HCT116 (cell line): ENCODE data around the gene ZNF620. TPM values are rescaled to one million over a fixed set of nuclear protein-coding genes. Genes with fewer than 3 reads are reported as not detected.

ENCODE experiments used
- ATAC-seq: fragments of 200-7000 bp; cut with Tn5 transposase; 2 replicates; pipeline ENCODE4 v1.9.1; 2020; ENCODE audit warnings: mild to moderate bottlenecking, moderate library complexity
- BruUV-seq: library from RNA; stranded (reverse); fragments of 400-500 nt; replicated peaks from 2 replicates; lab custom pipeline; 2021; lab: Mats Ljungman, UMichigan
- CTCF ChIA-PET: fragments of 300-600 bp; sonication (Branson Sonifier 250); formaldehyde crosslinking; loops from one replicate; lab custom pipeline; 2021; ENCODE audit warnings: antibody characterized with exemption; lab: Charles Lee
- POLR2A ChIA-PET: fragments of 300-600, 350-600 bp; sonication (Branson Sonifier 250); formaldehyde crosslinking; loops from one replicate; lab custom pipeline; 2021; ENCODE audit warnings: antibody characterized with exemption; lab: Charles Lee
- RAD21 ChIA-PET, 2 experiments: fragments of 300-600 bp; sonication (Branson Sonifier 250); formaldehyde crosslinking; loops; one replicate each; lab custom pipeline; 2023; ENCODE audit warnings: low total read pairs in 2 of 2; ENCODE audit not compliant: uncharacterized antibody in 2 of 2, unreplicated experiment in 2 of 2, low non-redundant PET in 1 of 2; lab: Charles Lee
- DNase-seq: peaks from one replicate; pipeline ENCODE4 v3.0.0-alpha.2; 2010; ENCODE audit warnings: low read depth, low spot score
- H2AFZ ChIP-seq: fragments of 200-600 bp; shearing (Covaris generic), sonication (generic); 2 replicates; pipeline ENCODE4 v1.6.1; 2017; ENCODE audit warnings: low read depth, mixed run types, mixed read lengths, antibody characterized with exemption, low read length; ENCODE audit not compliant: poor library complexity, severe bottlenecking
- H3K27ac ChIP-seq: 2 replicates; pipeline ENCODE4 v1.5.1; 2012; ENCODE audit warnings: low read depth, low read length
- H3K27me3 ChIP-seq: fragments of 200-600 bp; sonication (generic); 2 replicates; pipeline ENCODE4 v1.6.1; 2016; ENCODE audit warnings: mixed run types, low read length, mixed read lengths; ENCODE audit not compliant: insufficient read depth
- H3K36me3 ChIP-seq, 2 experiments: fragments of 200-500 bp in 1 of 2; fragments of 200-600 bp in 1 of 2; sonication (Bioruptor generic) in 1 of 2; sonication (generic) in 1 of 2; 2 replicates each; pipeline versions ENCODE4 v1.5.1 to v1.6.1; 2014 to 2016; ENCODE audit warnings: low read length in 2 of 2, inconsistent platforms in 1 of 2, mixed read lengths in 1 of 2, mixed run types in 1 of 2; ENCODE audit not compliant: insufficient read depth in 2 of 2, control insufficient read depth in 1 of 2
- H3K4me1 ChIP-seq, 2 experiments: fragments of 200-600 bp in 1 of 2; sonication (generic) in 1 of 2; 2 replicates each; pipeline versions ENCODE4 v1.5.1 to v1.6.1; 2012 to 2017; ENCODE audit warnings: low read length in 2 of 2, inconsistent platforms in 1 of 2, mild to moderate bottlenecking in 1 of 2, mixed read lengths in 1 of 2, mixed run types in 1 of 2, moderate library complexity in 1 of 2; ENCODE audit not compliant: insufficient read depth in 2 of 2, control insufficient read depth in 1 of 2
- H3K4me2 ChIP-seq: fragments of 200-600 bp; sonication (generic); 2 replicates; pipeline ENCODE4 v1.6.1; 2017; ENCODE audit warnings: mixed run types, low read length, mixed read lengths
- H3K4me3 ChIP-seq, 2 experiments: fragments of 200-600 bp in 1 of 2; sonication (generic) in 1 of 2; replicated peaks in 1 of 2; 2 replicates each; pipeline ENCODE4 v1.5.1; 2011 to 2016; ENCODE audit warnings: low read length in 2 of 2, control low read depth in 1 of 2, low read depth in 1 of 2, mild to moderate bottlenecking in 1 of 2, mixed read lengths in 1 of 2, mixed run types in 1 of 2
- H3K79me2 ChIP-seq: fragments of 200-600 bp; sonication (generic); 2 replicates; pipeline ENCODE4 v1.6.1; 2017; ENCODE audit warnings: mild to moderate bottlenecking, mixed run types, low read length, moderate library complexity, mixed read lengths; ENCODE audit not compliant: insufficient read depth
- H3K9ac ChIP-seq: fragments of 200-600 bp; sonication (generic); 2 replicates; pipeline ENCODE4 v1.6.1; 2016; ENCODE audit warnings: low read length, mixed read lengths
- H3K9me2 ChIP-seq: fragments of 200-600 bp; sonication (generic), shearing (Covaris generic); 2 replicates; pipeline ENCODE4 v1.6.1; 2017; ENCODE audit warnings: mixed run types, mild to moderate bottlenecking, moderate library complexity; ENCODE audit not compliant: insufficient read depth
- H3K9me3 ChIP-seq, 2 experiments: fragments of 200-500 bp in 1 of 2; fragments of 200-600 bp in 1 of 2; sonication (Bioruptor generic) in 1 of 2; sonication (generic) in 1 of 2; 2 replicates each; pipeline ENCODE4 v1.6.1; 2014 to 2017; ENCODE audit warnings: low read length in 2 of 2, mixed read lengths in 2 of 2, inconsistent platforms in 1 of 2, low read depth in 1 of 2, mild to moderate bottlenecking in 1 of 2, mixed run types in 1 of 2, moderate library complexity in 1 of 2; ENCODE audit not compliant: control insufficient read depth in 1 of 2, insufficient read depth in 1 of 2
- H4K20me1 ChIP-seq: fragments of 200-600 bp; sonication (generic), shearing (Covaris generic); 2 replicates; pipeline ENCODE4 v1.6.1; 2017; ENCODE audit warnings: mixed run types, mild to moderate bottlenecking, moderate library complexity; ENCODE audit not compliant: insufficient read depth
- CBX3 ChIP-seq: IDR thresholded peaks from 2 replicates; pipeline ENCODE4 v1.6.1; 2012; ENCODE audit warnings: low read depth
- CEBPB ChIP-seq: IDR thresholded peaks from 2 replicates; pipeline ENCODE4 v1.6.1; 2012; ENCODE audit warnings: low read depth
- EGR1 ChIP-seq: IDR thresholded peaks from 2 replicates; pipeline ENCODE4 v1.6.1; 2012; ENCODE audit warnings: low read depth
- EZH2phosphoT487 ChIP-seq: fragments of 200-600 bp; IDR thresholded peaks from 2 replicates; pipeline ENCODE4 v1.6.1; 2018; ENCODE audit warnings: antibody characterized with exemption, borderline replicate concordance
- FOSL1 ChIP-seq: IDR thresholded peaks from 2 replicates; pipeline ENCODE4 v1.6.1; 2012; ENCODE audit warnings: low read depth
- POLR2A ChIP-seq: IDR thresholded peaks from 2 replicates; pipeline ENCODE4 v1.7.0; 2011; ENCODE audit warnings: borderline replicate concordance; ENCODE audit not compliant: insufficient read depth, insufficient read length; ENCODE audit errors: extremely low read depth
- TCF7L2 ChIP-seq: IDR thresholded peaks from 2 replicates; pipeline ENCODE4 v1.7.0; 2011; ENCODE audit warnings: borderline replicate concordance, inconsistent platforms; ENCODE audit not compliant: insufficient read depth, insufficient read length; ENCODE audit errors: extremely low read depth
- ZFX ChIP-seq: fragments of 450-650 bp; IDR thresholded peaks from 2 replicates; pipeline ENCODE4 v1.6.1; 2017
- intact Hi-C: fragments of 100-400 bp; cut with micrococcal nuclease; formaldehyde crosslinking; loops from 2 replicates; pipeline ENCODE4 v1.10.0; 2022
- total RNA-seq: library from RNA; stranded (reverse); gene quantifications from one replicate; pipeline ENCODE4 v1.2.1, GENCODE V29; 2021; ENCODE audit not compliant: unreplicated experiment
- TF ChIP-seq, protein P1 (sequence below): IDR thresholded peaks from 2 replicates; pipeline ENCODE4 v1.6.1; 2011; ENCODE audit warnings: mild to moderate bottlenecking, low read length, moderate library complexity; ENCODE audit not compliant: insufficient replicate concordance; ENCODE audit errors: extremely low read depth
- TF ChIP-seq, protein P2 (sequence below): IDR thresholded peaks from 2 replicates; pipeline ENCODE4 v1.6.1; 2012

Gene ZNF620
- total RNA-seq, 1 experiment from 2014 or later, result 10.2 TPM

DNA sequence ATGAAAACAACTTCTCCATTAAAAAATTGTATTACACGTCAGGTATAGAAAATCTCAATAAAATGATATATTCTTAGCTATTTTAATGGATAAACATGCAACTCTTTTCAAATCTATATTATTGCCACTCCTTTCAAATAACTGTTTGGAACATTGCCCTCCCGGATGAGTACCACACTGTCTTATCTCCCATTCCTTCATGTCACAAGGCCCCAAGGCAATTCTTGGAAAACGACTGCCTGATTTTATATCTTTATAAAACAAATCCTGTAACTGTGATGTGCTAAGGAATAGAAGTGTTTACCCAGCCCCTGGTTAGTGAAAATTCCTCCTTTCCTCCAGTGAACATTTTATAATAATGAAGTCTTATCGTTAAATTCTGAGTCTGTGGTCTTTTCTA, 35.1 kb upstream of the ZNF620 start:
- Histone ChIP-seq H3K27ac (no peak overlapping the region), H4K20me1 (0 out of 2 replicates have a peak, but pooled peaks cover 10% of the 10 kb centered on the region), H3K36me3 (peaks cover 0 to 22% of the 10 kb centered on the region in 2 experiments; a peak in 3 of 4 replicates), H3K9ac (no peak overlapping the region), H3K79me2 (0 out of 2 replicates have a peak, but pooled peaks cover 2% of the 10 kb centered on the region), H3K9me2 (no peaks in the 10 kb centered on the region), H3K4me3 (no peak overlapping the region), H3K9me3 (no peaks in the 10 kb centered on the region), H3K4me1 (no peaks in the 10 kb centered on the region), H3K4me2 (no peak overlapping the region), H2AFZ (no peak overlapping the region), H3K27me3 (no peaks in the 10 kb centered on the region)
- BruUV-seq, result no TSS peak
- TF ChIP-seq, protein P1, sequence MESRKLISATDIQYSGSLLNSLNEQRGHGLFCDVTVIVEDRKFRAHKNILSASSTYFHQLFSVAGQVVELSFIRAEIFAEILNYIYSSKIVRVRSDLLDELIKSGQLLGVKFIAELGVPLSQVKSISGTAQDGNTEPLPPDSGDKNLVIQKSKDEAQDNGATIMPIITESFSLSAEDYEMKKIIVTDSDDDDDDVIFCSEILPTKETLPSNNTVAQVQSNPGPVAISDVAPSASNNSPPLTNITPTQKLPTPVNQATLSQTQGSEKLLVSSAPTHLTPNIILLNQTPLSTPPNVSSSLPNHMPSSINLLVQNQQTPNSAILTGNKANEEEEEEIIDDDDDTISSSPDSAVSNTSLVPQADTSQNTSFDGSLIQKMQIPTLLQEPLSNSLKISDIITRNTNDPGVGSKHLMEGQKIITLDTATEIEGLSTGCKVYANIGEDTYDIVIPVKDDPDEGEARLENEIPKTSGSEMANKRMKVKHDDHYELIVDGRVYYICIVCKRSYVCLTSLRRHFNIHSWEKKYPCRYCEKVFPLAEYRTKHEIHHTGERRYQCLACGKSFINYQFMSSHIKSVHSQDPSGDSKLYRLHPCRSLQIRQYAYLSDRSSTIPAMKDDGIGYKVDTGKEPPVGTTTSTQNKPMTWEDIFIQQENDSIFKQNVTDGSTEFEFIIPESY, result no peak
- TF ChIP-seq CBX3 (no peak), EZH2phosphoT487 (no peak), CEBPB (no peak), ZFX (no peak), EGR1 (no peak), TCF7L2 (no peak), POLR2A (no peak), FOSL1 (no peak)
- TF ChIP-seq, protein P2, sequence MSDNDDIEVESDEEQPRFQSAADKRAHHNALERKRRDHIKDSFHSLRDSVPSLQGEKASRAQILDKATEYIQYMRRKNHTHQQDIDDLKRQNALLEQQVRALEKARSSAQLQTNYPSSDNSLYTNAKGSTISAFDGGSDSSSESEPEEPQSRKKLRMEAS, result no peak
- no peak for DNase-seq
- ATAC-seq, result no peak
- ChIA-PET CTCF (no interaction called here), RAD21 (no interaction called here), POLR2A (no interaction called here)
- intact Hi-C loops, result no loop called here
